HEK293 (cell line): Measurements from ENCODE around the gene PLEKHG2.
A peak's percentile ranks its signal among the peaks of the same experiment; 100 is the strongest.

ENCODE experiments used
- CTCF ChIA-PET: fragments of 350-600 bp; formaldehyde crosslinking; extraction: SDS; loops from one replicate; lab custom pipeline; 2021; ENCODE audit warnings: antibody characterized with exemption; lab: Yijun Ruan, JAX
- POLR2A ChIA-PET: fragments of 300-600 bp; formaldehyde crosslinking; extraction: SDS; loops from one replicate; lab custom pipeline; 2020; ENCODE audit warnings: antibody characterized with exemption, inconsistent platforms; lab: Yijun Ruan, JAX
- H3K27ac ChIP-seq: fragments of 200-500 bp; sonication (Bioruptor generic); 2 replicates; pipeline ENCODE4 v1.5.1; 2014; ENCODE audit warnings: low read depth, low read length, control low read depth, inconsistent platforms; ENCODE audit errors: extremely low read depth
- H3K36me3 ChIP-seq, 2 experiments: fragments of 200-500 bp in 1 of 2; sonication (Bioruptor generic) in 1 of 2; 1 replicate in 1 of 2; 2 replicates in 1 of 2; pipeline ENCODE4 v1.5.1; 2014 to 2017; ENCODE audit warnings: inconsistent platforms in 2 of 2, low read length in 2 of 2; ENCODE audit not compliant: control insufficient read depth in 2 of 2, insufficient read depth in 1 of 2
- H3K4me1 ChIP-seq: fragments of 200-500 bp; sonication (Bioruptor generic); 2 replicates; pipeline ENCODE4 v1.5.1; 2014; ENCODE audit warnings: mild to moderate bottlenecking, low read length, inconsistent platforms; ENCODE audit not compliant: control insufficient read depth, insufficient read depth
- H3K4me3 ChIP-seq: 2 replicates; pipeline ENCODE4 v1.5.1; 2011; ENCODE audit warnings: low read depth, mild to moderate bottlenecking, control low read depth, low read length, moderate library complexity
- H3K9me3 ChIP-seq: fragments of 200-500 bp; sonication (Bioruptor generic); 2 replicates; pipeline ENCODE4 v1.5.1; 2014; ENCODE audit warnings: low read depth, low read length, inconsistent platforms; ENCODE audit not compliant: control insufficient read depth, insufficient read depth
- GFI1B ChIP-seq: fragments of 450-650 bp; formaldehyde crosslinking; IDR thresholded peaks from 2 replicates; pipeline ENCODE4 v1.5.1; 2016; ENCODE audit warnings: missing biosample characterization, missing genetic modification characterization
- GLIS1 ChIP-seq: fragments of 450-650 bp; formaldehyde crosslinking; IDR thresholded peaks from 2 replicates; pipeline ENCODE4 v1.5.1; 2016; ENCODE audit warnings: missing biosample characterization, missing genetic modification characterization
- GLIS2 ChIP-seq: fragments of 450-650 bp; formaldehyde crosslinking; IDR thresholded peaks from 2 replicates; pipeline ENCODE4 v1.5.1; 2016; ENCODE audit warnings: missing biosample characterization, missing genetic modification characterization
- IKZF3 ChIP-seq: fragments of 450-650 bp; IDR thresholded peaks from 2 replicates; pipeline ENCODE4 v1.5.0; 2018; ENCODE audit warnings: missing biosample characterization, mild to moderate bottlenecking, missing genetic modification characterization, moderate library complexity
- PRDM1 ChIP-seq: fragments of 450-650 bp; formaldehyde crosslinking; IDR thresholded peaks from 2 replicates; pipeline ENCODE4; 2016; ENCODE audit warnings: missing biosample characterization, missing genetic modification characterization
- YY2 ChIP-seq: fragments of 450-650 bp; formaldehyde crosslinking; IDR thresholded peaks from 2 replicates; pipeline ENCODE4 v1.5.1; 2016; ENCODE audit warnings: missing biosample characterization, missing genetic modification characterization
- ZBTB1 ChIP-seq: fragments of 450-650 bp; formaldehyde crosslinking; IDR thresholded peaks from 2 replicates; pipeline ENCODE4 v1.5.1; 2016; ENCODE audit warnings: missing biosample characterization, missing genetic modification characterization
- ZBTB17 ChIP-seq: fragments of 450-650 bp; formaldehyde crosslinking; IDR thresholded peaks from 2 replicates; pipeline ENCODE4 v1.5.1; 2016; ENCODE audit warnings: missing biosample characterization, missing genetic modification characterization
- ZIC2 ChIP-seq: fragments of 450-650 bp; formaldehyde crosslinking; IDR thresholded peaks from 2 replicates; pipeline ENCODE4 v1.5.1; 2016; ENCODE audit warnings: missing biosample characterization, missing genetic modification characterization
- ZNF214 ChIP-seq: fragments of 450-650 bp; formaldehyde crosslinking; IDR thresholded peaks from 2 replicates; pipeline ENCODE4 v1.5.1; 2017; ENCODE audit warnings: missing biosample characterization, mild to moderate bottlenecking, missing genetic modification characterization, borderline replicate concordance
- ZNF223 ChIP-seq: fragments of 450-650 bp; formaldehyde crosslinking; IDR thresholded peaks from 2 replicates; pipeline ENCODE4 v1.5.1; 2016; ENCODE audit warnings: missing biosample characterization, missing genetic modification characterization
- ZNF266 ChIP-seq: fragments of 450-650 bp; formaldehyde crosslinking; IDR thresholded peaks from 2 replicates; pipeline ENCODE4 v1.5.1; 2016; ENCODE audit warnings: missing biosample characterization, missing genetic modification characterization, low read depth
- ZNF433 ChIP-seq: fragments of 450-650 bp; formaldehyde crosslinking; IDR thresholded peaks from 2 replicates; pipeline ENCODE4 v1.5.1; 2016; ENCODE audit warnings: missing biosample characterization, missing genetic modification characterization, low read depth
- ZNF521 ChIP-seq: fragments of 450-650 bp; formaldehyde crosslinking; IDR thresholded peaks from 2 replicates; pipeline ENCODE4 v1.5.1; 2017; ENCODE audit warnings: missing biosample characterization, mild to moderate bottlenecking, missing genetic modification characterization
- ZNF530 ChIP-seq: fragments of 450-650 bp; formaldehyde crosslinking; IDR thresholded peaks from 2 replicates; pipeline ENCODE4 v1.5.1; 2016; ENCODE audit warnings: low read depth, missing biosample characterization, missing genetic modification characterization
- ZNF600 ChIP-seq: fragments of 450-650 bp; formaldehyde crosslinking; IDR thresholded peaks from 2 replicates; pipeline ENCODE4 v1.5.1; 2016; ENCODE audit warnings: missing biosample characterization, missing genetic modification characterization
- ZNF776 ChIP-seq: fragments of 450-650 bp; formaldehyde crosslinking; IDR thresholded peaks from 2 replicates; pipeline ENCODE4 v1.5.0; 2017; ENCODE audit warnings: missing biosample characterization, missing genetic modification characterization, borderline replicate concordance
- TF ChIP-seq, protein P1 (sequence below): fragments of 450-650 bp; formaldehyde crosslinking; IDR thresholded peaks from 2 replicates; pipeline ENCODE4 v1.5.1; 2016; ENCODE audit warnings: missing biosample characterization, missing genetic modification characterization
- TF ChIP-seq, protein P2 (sequence below): fragments of 450-650 bp; formaldehyde crosslinking; IDR thresholded peaks from 2 replicates; pipeline ENCODE4 v1.5.1; 2016; ENCODE audit warnings: missing biosample characterization, missing genetic modification characterization
- TF ChIP-seq, protein P3 (sequence below): fragments of 450-650 bp; formaldehyde crosslinking; IDR thresholded peaks from 2 replicates; pipeline ENCODE4 v1.5.1; 2016; ENCODE audit warnings: missing biosample characterization, missing genetic modification characterization
- TF ChIP-seq, protein P4 (sequence below): fragments of 450-650 bp; formaldehyde crosslinking; IDR thresholded peaks from 2 replicates; pipeline ENCODE4 v1.5.1; 2016; ENCODE audit warnings: missing biosample characterization, missing genetic modification characterization, borderline replicate concordance

PLEKHG2 gene

DNA sequence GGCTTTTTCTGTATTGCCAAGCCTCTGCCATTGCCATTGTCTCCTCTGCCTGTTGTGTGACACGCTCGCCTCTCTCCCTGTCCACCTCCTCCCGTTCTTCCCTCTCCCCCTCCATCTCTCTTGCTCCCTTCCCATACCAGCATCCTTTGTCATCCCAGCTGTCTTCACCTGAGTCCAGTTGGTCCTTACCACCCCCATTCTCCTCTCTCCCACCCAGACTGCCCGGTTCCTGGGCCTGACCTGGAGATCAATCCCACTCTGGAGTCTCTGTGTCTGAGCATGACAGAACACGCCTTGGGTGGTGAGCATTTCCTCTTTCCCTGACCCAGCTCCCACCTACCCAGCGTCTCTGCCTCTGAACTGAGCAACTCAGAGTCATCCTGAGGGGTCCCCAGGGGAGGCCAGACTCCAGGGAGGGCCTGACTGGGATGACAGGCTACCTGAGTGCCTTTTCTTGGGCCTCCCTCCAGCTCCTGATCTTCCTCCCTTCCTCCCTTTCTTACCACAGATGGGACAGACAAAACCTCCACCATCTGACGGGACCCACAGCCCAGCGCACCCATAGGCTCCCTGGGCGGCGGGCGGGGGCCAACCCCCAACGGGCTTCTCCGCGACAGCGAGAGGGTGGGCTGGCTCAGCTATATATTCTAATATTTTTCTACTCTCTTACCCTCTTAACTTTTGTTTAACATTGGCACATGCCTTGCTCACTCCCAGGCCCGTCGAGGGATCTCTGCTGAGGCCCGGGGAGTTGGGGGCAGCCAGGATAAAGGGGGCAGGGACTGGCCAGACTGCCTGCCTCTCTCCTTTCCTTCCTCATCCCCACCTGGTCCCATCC lies 29.3 kb upstream of the PLEKHG2 start:
- Histone ChIP-seq H3K9me3 (no peaks in the 10 kb centered on the region), H3K4me3 (no peak overlapping the region), H3K27ac (peak overlapping the region; percentile 52; the same call in 1 of the 2 replicates), H3K4me1 (peaks cover 6% of the 10 kb centered on the region), H3K36me3 (peaks cover 98 to 100% of the 10 kb centered on the region in 2 experiments)
- TF ChIP-seq ZNF600 (tag by site-specific recombination) = peak; percentile 95
- no peak for TF ChIP-seq ZNF214 (tag by site-specific recombination)
- TF ChIP-seq, protein P1, sequence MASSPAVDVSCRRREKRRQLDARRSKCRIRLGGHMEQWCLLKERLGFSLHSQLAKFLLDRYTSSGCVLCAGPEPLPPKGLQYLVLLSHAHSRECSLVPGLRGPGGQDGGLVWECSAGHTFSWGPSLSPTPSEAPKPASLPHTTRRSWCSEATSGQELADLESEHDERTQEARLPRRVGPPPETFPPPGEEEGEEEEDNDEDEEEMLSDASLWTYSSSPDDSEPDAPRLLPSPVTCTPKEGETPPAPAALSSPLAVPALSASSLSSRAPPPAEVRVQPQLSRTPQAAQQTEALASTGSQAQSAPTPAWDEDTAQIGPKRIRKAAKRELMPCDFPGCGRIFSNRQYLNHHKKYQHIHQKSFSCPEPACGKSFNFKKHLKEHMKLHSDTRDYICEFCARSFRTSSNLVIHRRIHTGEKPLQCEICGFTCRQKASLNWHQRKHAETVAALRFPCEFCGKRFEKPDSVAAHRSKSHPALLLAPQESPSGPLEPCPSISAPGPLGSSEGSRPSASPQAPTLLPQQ (tag by site-specific recombination) = 0 out of 2 replicates have a peak, but pooled peaks have one; percentile 28
- TF ChIP-seq GLIS1 (tag by site-specific recombination) = peak; percentile 88
- peak; percentile 48 for TF ChIP-seq ZBTB17
- TF ChIP-seq, protein P2, sequence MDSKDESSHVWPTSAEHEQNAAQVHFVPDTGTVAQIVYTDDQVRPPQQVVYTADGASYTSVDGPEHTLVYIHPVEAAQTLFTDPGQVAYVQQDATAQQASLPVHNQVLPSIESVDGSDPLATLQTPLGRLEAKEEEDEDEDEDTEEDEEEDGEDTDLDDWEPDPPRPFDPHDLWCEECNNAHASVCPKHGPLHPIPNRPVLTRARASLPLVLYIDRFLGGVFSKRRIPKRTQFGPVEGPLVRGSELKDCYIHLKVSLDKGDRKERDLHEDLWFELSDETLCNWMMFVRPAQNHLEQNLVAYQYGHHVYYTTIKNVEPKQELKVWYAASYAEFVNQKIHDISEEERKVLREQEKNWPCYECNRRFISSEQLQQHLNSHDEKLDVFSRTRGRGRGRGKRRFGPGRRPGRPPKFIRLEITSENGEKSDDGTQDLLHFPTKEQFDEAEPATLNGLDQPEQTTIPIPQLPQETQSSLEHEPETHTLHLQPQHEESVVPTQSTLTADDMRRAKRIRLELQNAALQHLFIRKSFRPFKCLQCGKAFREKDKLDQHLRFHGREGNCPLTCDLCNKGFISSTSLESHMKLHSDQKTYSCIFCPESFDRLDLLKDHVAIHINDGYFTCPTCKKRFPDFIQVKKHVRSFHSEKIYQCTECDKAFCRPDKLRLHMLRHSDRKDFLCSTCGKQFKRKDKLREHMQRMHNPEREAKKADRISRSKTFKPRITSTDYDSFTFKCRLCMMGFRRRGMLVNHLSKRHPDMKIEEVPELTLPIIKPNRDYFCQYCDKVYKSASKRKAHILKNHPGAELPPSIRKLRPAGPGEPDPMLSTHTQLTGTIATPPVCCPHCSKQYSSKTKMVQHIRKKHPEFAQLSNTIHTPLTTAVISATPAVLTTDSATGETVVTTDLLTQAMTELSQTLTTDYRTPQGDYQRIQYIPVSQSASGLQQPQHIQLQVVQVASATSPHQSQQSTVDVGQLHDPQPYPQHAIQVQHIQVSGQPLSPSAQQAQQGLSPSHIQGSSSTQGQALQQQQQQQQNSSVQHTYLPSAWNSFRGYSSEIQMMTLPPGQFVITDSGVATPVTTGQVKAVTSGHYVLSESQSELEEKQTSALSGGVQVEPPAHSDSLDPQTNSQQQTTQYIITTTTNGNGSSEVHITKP (tag by site-specific recombination) = 0 out of 2 replicates have a peak, but pooled peaks have one; percentile 9
- TF ChIP-seq GLIS2 (tag by site-specific recombination) = peak; percentile 82
- no peak for TF ChIP-seq GFI1B (tag by site-specific recombination)
- ChIA-PET POLR2A (interaction anchor here (1.5 to 1.9 kb wide), 4 partner anchors 8 to 52 kb away, joined by 3 to 10 read pairs (median 5); partner anchors contain the start of genes MED29, PAF1 and RPS16), CTCF (interaction anchor here (0.7 to 2.6 kb wide), 3 partner anchors 15 to 115 kb away, joined by 3 to 22 read pairs (median 3); no protein-coding TSS in a partner anchor)

DNA sequence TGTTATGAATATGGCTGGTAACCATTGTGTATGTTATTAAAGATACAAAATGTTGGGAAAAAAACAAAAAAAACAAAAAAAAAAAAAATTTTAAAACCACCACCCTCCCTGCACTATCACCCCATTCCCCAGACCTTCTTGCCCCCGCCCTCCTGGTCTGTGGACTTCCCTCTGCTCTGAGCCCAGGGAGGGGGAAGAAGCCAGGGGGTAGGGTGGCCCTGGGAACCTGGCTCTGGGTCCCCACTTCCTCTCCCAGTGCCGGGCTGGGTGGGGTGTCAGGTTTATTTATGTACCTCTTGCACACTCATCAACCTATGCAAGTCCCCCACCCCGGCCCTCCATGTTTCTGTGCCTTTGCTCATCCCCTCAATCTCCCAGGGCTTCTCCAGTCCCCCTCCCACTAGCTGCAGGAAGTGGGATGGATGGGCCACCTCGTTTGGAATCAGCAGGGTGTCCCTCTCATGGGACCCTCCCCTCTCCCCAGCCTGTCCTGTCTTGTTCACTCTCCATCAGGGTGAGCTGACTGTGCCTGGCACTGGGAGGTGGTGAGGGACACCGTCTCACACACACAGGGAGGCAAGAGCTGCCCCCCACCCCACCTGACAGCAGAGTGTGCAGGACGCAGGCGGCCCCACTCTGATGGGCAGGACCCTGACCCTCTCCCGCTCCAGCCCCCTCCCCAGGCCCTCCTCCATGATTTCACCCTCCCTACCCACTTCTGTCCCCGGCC lies 27.5 kb upstream of the PLEKHG2 start:
- ChIA-PET CTCF (interaction anchor here (0.8 to 1.0 kb wide), 2 partner anchors 13 to 342 kb away, joined by 3 read pairs; no protein-coding TSS in a partner anchor), POLR2A (interaction anchor here (0.6 to 2.1 kb wide), 6 partner anchors 9 to 180 kb away, joined by 3 to 9 read pairs (median 5); partner anchors contain the start of genes EID2B, RPS16 and ZFP36)
- Histone ChIP-seq H3K4me1 (peaks cover 14% of the 10 kb centered on the region), H3K27ac (peak overlapping the region; percentile 11), H3K9me3 (no peaks in the 10 kb centered on the region), H3K36me3 (peaks cover 96 to 97% of the 10 kb centered on the region in 2 experiments), H3K4me3 (no peak overlapping the region)
- no peak for TF ChIP-seq YY2 (tag by site-specific recombination)
- TF ChIP-seq PRDM1 (tag by site-specific recombination) = no peak
- 0 out of 2 replicates have a peak, but pooled peaks have one; percentile 38 for TF ChIP-seq IKZF3 (tag by site-specific recombination)
- no peak for TF ChIP-seq ZNF776 (tag by site-specific recombination)
- TF ChIP-seq ZNF223 (tag by site-specific recombination) = no peak
- TF ChIP-seq ZNF521 = no peak
- peak; percentile 82 for TF ChIP-seq ZIC2
- no peak for TF ChIP-seq ZNF266 (tag by site-specific recombination)
- TF ChIP-seq ZNF433 (tag by site-specific recombination) = no peak
- TF ChIP-seq, protein P3, sequence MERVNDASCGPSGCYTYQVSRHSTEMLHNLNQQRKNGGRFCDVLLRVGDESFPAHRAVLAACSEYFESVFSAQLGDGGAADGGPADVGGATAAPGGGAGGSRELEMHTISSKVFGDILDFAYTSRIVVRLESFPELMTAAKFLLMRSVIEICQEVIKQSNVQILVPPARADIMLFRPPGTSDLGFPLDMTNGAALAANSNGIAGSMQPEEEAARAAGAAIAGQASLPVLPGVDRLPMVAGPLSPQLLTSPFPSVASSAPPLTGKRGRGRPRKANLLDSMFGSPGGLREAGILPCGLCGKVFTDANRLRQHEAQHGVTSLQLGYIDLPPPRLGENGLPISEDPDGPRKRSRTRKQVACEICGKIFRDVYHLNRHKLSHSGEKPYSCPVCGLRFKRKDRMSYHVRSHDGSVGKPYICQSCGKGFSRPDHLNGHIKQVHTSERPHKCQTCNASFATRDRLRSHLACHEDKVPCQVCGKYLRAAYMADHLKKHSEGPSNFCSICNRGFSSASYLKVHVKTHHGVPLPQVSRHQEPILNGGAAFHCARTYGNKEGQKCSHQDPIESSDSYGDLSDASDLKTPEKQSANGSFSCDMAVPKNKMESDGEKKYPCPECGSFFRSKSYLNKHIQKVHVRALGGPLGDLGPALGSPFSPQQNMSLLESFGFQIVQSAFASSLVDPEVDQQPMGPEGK (tag by site-specific recombination) = peak; percentile 33
- TF ChIP-seq, protein P4, sequence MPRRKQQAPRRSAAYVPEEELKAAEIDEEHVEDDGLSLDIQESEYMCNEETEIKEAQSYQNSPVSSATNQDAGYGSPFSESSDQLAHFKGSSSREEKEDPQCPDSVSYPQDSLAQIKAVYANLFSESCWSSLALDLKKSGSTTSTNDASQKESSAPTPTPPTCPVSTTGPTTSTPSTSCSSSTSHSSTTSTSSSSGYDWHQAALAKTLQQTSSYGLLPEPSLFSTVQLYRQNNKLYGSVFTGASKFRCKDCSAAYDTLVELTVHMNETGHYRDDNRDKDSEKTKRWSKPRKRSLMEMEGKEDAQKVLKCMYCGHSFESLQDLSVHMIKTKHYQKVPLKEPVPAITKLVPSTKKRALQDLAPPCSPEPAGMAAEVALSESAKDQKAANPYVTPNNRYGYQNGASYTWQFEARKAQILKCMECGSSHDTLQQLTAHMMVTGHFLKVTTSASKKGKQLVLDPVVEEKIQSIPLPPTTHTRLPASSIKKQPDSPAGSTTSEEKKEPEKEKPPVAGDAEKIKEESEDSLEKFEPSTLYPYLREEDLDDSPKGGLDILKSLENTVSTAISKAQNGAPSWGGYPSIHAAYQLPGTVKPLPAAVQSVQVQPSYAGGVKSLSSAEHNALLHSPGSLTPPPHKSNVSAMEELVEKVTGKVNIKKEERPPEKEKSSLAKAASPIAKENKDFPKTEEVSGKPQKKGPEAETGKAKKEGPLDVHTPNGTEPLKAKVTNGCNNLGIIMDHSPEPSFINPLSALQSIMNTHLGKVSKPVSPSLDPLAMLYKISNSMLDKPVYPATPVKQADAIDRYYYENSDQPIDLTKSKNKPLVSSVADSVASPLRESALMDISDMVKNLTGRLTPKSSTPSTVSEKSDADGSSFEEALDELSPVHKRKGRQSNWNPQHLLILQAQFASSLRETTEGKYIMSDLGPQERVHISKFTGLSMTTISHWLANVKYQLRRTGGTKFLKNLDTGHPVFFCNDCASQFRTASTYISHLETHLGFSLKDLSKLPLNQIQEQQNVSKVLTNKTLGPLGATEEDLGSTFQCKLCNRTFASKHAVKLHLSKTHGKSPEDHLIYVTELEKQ (tag by site-specific recombination) = no peak
- TF ChIP-seq ZBTB1 (tag by site-specific recombination) = no peak
- TF ChIP-seq ZNF530 = no peak
